Left ventricle myocardium inferior (tissue), 1 donor: ENCODE data around the gene PLEKHG4B. TPM values are rescaled to one million over a fixed set of nuclear protein-coding genes. Genes with fewer than 3 reads are reported as not detected.
"Not testable (repeated sequence)": the region's sequence is repeated elsewhere in the genome, so short reads cannot be mapped to it uniquely, and the experiment has no call there.

ENCODE experiments used
- DNase-seq: peaks from one replicate; pipeline ENCODE4 v3.0.0-alpha.2; 2020
- H3K27ac ChIP-seq: fragments of 200-600 bp; replicated peaks from 2 replicates; pipeline ENCODE4 v1.8.0; 2021
- H3K27me3 ChIP-seq: fragments of 200-600 bp; 2 replicates; pipeline ENCODE4 v1.8.0; 2021; ENCODE audit warnings: low read depth
- H3K36me3 ChIP-seq: fragments of 200-600 bp; 2 replicates; pipeline ENCODE4 v1.8.0; 2021
- H3K4me1 ChIP-seq: fragments of 200-600 bp; 2 replicates; pipeline ENCODE4 v1.8.0; 2021
- H3K4me3 ChIP-seq: fragments of 200-600 bp; 2 replicates; pipeline ENCODE4 v1.8.0; 2021; ENCODE audit warnings: mild to moderate bottlenecking, moderate library complexity
- H3K9me3 ChIP-seq: fragments of 200-600 bp; replicated peaks from 2 replicates; pipeline ENCODE4 v1.8.0; 2021
- intact Hi-C: fragments of 100-400 bp; cut with micrococcal nuclease; formaldehyde crosslinking; loops from one replicate; pipeline ENCODE4 v1.11.0; 2022
- total RNA-seq: library from RNA; stranded (reverse); fragmentation: NEBNext Ultra II Directional; extraction: Animal tissue kit (Norgen Biotek cat#: 25700); gene quantifications from one replicate; pipeline ENCODE4 v1.2.1, GENCODE V29; 2021
- TF ChIP-seq, protein P1 (sequence below): fragments of 200-600 bp; IDR thresholded peaks from 2 replicates; pipeline ENCODE4 v1.8.0; 2021; ENCODE audit warnings: antibody characterized with exemption, mild to moderate bottlenecking, borderline replicate concordance
- donor health status: DM: no; HTN: yes; CAD: no; lungs with severe emphysema.

Gene PLEKHG4B
- total RNA-seq, 1 donor from 2014 or later = not detected

DNA sequence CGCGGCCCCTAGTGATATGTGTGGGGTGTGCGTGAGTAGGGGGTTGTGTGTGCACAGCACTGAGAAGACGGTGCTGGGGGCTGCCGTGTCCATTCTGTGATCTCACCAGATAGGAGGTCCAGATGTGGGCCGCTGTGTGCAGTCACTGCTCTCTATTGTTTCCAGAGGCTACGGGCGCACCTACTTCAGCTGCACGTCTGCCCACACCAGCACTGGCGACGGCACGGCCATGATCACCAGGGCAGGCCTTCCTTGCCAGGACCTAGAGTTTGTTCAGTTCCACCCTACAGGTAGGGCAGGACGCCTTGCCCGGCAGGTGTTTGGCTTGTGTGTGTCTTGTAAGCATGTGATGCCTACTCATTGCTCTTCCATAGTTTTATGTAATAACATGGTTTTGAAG is 138.7 kb downstream of the PLEKHG4B start:
- Histone ChIP-seq H3K36me3 (peaks cover 100% of the 10 kb centered on the region), H3K4me3 (no peak overlapping the region), H3K27ac (no peak overlapping the region), H3K27me3 (no peaks in the 10 kb centered on the region), H3K4me1 (no peaks in the 10 kb centered on the region), H3K9me3 (no peaks in the 10 kb centered on the region)
- DNase-seq = no peak
- intact Hi-C loops = no loop called here
- TF ChIP-seq, protein P1, sequence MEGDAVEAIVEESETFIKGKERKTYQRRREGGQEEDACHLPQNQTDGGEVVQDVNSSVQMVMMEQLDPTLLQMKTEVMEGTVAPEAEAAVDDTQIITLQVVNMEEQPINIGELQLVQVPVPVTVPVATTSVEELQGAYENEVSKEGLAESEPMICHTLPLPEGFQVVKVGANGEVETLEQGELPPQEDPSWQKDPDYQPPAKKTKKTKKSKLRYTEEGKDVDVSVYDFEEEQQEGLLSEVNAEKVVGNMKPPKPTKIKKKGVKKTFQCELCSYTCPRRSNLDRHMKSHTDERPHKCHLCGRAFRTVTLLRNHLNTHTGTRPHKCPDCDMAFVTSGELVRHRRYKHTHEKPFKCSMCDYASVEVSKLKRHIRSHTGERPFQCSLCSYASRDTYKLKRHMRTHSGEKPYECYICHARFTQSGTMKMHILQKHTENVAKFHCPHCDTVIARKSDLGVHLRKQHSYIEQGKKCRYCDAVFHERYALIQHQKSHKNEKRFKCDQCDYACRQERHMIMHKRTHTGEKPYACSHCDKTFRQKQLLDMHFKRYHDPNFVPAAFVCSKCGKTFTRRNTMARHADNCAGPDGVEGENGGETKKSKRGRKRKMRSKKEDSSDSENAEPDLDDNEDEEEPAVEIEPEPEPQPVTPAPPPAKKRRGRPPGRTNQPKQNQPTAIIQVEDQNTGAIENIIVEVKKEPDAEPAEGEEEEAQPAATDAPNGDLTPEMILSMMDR = no peak

DNA sequence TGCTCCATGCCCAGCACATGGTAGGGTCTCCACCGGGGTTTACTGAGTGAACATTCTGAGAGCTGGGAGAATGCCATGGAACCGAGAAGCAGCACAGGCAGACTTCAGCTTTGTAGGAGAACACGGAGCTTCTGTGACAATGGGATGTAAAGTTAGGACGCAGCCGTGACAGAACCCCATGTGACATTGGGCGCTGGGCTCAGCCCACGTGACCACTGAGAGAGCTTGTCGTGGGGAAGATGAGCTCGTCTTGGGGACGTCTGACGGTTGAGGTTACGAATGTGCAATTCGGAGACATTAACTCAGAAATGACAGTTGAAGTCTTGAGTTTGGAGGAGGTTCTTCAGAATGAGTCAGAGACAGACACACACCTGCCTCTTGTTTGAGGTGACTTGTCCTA is 139.7 kb downstream of the PLEKHG4B start:
- no peak overlapping the region for H3K4me3 ChIP-seq
- H3K4me1 ChIP-seq = no peaks in the 10 kb centered on the region
- intact Hi-C loops = no loop called here
- no peak overlapping the region for H3K27ac ChIP-seq
- no peaks in the 10 kb centered on the region for H3K9me3 ChIP-seq
- no peak for DNase-seq
- peaks cover 100% of the 10 kb centered on the region for H3K36me3 ChIP-seq
- no peaks in the 10 kb centered on the region for H3K27me3 ChIP-seq
- TF ChIP-seq, protein P1 = no peak

DNA sequence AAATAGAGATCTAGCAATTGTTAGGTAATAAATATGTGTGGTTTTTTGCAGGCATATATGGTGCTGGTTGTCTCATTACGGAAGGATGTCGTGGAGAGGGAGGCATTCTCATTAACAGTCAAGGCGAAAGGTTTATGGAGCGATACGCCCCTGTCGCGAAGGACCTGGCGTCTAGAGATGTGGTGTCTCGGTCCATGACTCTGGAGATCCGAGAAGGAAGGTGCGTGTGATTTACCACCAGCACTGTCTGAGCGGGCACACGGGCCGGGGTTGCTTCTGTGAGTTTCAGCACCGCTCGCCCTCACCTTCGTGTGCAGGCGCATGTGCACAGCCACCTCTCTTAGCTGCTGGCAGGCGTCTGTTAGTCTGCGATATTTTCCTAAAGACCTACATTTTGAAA is 141.5 kb downstream of the PLEKHG4B start:
- H3K9me3 ChIP-seq, H3K4me3 ChIP-seq, H3K4me1 ChIP-seq, DNase-seq, H3K27me3 ChIP-seq, intact Hi-C loops, H3K27ac ChIP-seq: not testable (repeated sequence)
- H3K36me3 ChIP-seq = peaks cover 99% of the 10 kb centered on the region

DNA sequence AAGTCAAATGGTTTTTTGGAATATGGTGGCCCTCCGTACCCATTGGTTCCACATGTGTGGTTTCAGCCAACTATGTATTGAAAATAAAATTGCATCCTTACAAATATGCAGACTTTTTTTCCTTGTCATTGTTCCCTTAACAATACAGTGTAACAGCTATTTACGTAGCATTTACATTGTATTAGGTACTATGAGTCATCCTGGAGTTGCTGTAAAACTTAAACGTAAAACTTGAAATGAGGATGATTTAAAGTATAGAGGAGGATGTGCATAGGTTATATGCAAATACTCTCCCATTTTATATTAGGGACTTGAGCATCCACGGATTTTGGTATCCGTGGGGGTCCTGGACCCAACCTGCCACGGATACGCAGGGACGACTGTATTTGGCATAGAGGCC is 142.5 kb downstream of the PLEKHG4B start:
- DNase-seq = no peak
- intact Hi-C loops = no loop called here

DNA sequence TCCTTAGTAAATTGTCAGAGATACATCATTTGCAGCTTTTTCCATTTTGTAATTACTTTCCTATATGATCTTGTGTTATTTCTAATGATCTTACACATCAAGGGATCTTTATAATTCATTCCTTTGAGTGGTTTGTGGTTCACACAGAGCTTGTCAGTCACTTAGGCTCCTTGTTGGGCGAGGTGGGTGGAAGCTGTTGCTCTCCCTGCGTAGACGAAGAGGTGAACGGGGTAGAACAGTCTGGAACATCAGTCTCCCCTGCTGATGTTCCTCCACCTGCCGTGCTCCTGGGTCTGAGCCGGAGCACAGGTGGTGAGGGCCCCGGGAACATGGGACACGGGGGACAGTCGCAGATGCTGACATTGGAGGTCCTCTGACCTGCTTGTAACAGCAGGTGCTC is 143.6 kb downstream of the PLEKHG4B start:
- H3K4me3 ChIP-seq, H3K4me1 ChIP-seq, H3K9me3 ChIP-seq, H3K27me3 ChIP-seq, H3K27ac ChIP-seq, DNase-seq, intact Hi-C loops: not testable (repeated sequence)
- H3K36me3 ChIP-seq = peaks cover 99% of the 10 kb centered on the region

More for the DNA sequence above, 142.5 kb downstream of the PLEKHG4B start:
- Histone ChIP-seq H3K4me1 (no peaks in the 10 kb centered on the region), H3K36me3 (peaks cover 99% of the 10 kb centered on the region), H3K27me3 (no peaks in the 10 kb centered on the region), H3K4me3 (no peak overlapping the region), H3K9me3 (no peaks in the 10 kb centered on the region), H3K27ac (no peak overlapping the region)
- TF ChIP-seq, protein P1 = no peak

GRCh38 chr5:237931-238330 is 146.0 kb downstream of the PLEKHG4B start:
- H3K4me3 ChIP-seq, H3K27me3 ChIP-seq, DNase-seq, intact Hi-C loops, H3K9me3 ChIP-seq, H3K27ac ChIP-seq, H3K4me1 ChIP-seq: not testable (repeated sequence)
- H3K36me3 ChIP-seq = peaks cover 99% of the 10 kb centered on the region

Other genes starting within 250 kb of the PLEKHG4B start
- gene LRRC14B, start 99.3 kb downstream of the PLEKHG4B start, total RNA-seq = 93.4 TPM
- 7.9 TPM for gene CCDC127, start 126.0 kb downstream of the PLEKHG4B start, total RNA-seq
- 757 TPM for gene SDHA, start 126.2 kb downstream of the PLEKHG4B start, total RNA-seq
- 34.2 TPM for gene PDCD6, start 179.5 kb downstream of the PLEKHG4B start, total RNA-seq
- 1.4 TPM for gene AHRR, start 229.5 kb downstream of the PLEKHG4B start, total RNA-seq